ENCODE data around the gene C2orf68.

- TF ChIP-seq, protein P1, sequence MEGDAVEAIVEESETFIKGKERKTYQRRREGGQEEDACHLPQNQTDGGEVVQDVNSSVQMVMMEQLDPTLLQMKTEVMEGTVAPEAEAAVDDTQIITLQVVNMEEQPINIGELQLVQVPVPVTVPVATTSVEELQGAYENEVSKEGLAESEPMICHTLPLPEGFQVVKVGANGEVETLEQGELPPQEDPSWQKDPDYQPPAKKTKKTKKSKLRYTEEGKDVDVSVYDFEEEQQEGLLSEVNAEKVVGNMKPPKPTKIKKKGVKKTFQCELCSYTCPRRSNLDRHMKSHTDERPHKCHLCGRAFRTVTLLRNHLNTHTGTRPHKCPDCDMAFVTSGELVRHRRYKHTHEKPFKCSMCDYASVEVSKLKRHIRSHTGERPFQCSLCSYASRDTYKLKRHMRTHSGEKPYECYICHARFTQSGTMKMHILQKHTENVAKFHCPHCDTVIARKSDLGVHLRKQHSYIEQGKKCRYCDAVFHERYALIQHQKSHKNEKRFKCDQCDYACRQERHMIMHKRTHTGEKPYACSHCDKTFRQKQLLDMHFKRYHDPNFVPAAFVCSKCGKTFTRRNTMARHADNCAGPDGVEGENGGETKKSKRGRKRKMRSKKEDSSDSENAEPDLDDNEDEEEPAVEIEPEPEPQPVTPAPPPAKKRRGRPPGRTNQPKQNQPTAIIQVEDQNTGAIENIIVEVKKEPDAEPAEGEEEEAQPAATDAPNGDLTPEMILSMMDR (IDR thresholded peaks at IDR 0.05): no peak
- no peak for TF ChIP-seq POLR2A (IDR thresholded peaks at IDR 0.05)
These were observed 36.1 kb upstream of the C2orf68 start for GRCh38 chr2:85647823-85648526.

All from right lobe of liver (tissue), 4 donors.